GM12892 (cell line): ENCODE data around the gene NOVA1.

Experiments used
- POLR2A ChIP-seq: IDR thresholded peaks from 2 replicates; pipeline ENCODE4 v1.6.1; 2011; ENCODE audit warnings: low read depth, low read length, control low read depth
- POLR2AphosphoS5 ChIP-seq: IDR thresholded peaks from 2 replicates; pipeline ENCODE4 v1.6.1; 2011; ENCODE audit warnings: low read depth, low read length, control low read depth
- TAF1 ChIP-seq: IDR thresholded peaks from 2 replicates; pipeline ENCODE4 v1.6.1; 2011; ENCODE audit warnings: low read depth, mild to moderate bottlenecking, control low read depth, low read length, borderline replicate concordance

DNA sequence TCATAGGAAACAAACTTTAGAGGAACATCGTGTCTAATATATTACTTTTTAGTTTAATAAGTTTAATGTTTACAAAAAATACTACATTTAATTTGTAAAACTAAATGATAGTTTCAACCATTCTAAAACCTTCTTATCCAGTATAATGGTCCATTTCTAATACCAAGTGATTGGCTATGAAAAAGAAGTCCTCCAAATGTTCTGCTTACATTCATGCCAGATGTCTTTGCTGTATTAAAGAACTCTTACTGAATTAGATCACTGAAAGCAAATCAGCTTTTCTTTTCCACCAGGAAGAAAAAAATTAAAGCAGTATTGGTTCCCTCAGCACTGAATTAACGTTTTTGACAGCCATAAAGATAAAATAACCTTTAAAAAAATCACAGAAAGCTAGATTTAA is 3.7 kb downstream of the NOVA1 start:
- TF ChIP-seq POLR2A: no peak
- TF ChIP-seq POLR2AphosphoS5: no peak
- TF ChIP-seq TAF1: no peak
